GM19397 (cell line): Measurements from ENCODE around the gene TAS2R31.
"Not testable (repeated sequence)": the region's sequence is repeated elsewhere in the genome, so short reads cannot be mapped to it uniquely, and the experiment has no call there.

Source experiments
- ATAC-seq: cut with Tn5 transposase; IDR thresholded peaks from one replicate; pipeline ENCODE4 v1.9.1; 2021; ENCODE audit warnings: mild to moderate bottlenecking, moderate library complexity; ENCODE audit not compliant: unreplicated experiment

TAS2R31 gene

DNA sequence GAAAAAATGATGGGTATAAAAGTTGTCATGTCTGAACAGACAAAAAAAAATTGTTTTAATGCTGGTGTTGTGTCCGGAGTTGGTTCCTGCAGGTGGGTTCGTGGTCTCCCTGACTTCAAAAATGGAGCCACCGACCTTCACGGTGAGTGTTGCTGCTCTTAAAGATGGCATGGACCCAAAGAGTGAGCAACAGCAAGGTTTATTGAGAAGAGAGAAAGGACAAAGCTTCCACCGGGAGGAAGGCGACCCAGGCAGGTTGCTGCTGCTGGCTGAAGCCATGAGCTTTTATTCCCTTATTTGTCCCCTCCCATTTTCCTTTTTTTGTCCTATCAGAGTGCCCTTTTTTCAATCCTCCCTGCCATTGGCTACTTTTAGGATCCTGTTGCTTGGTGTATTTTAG, at the start of gene TAS2R31:
Gene TAS2R31, minus strand, starts transcription at position 101 of the 400 bp plus-strand sequence. Its CDS starts 72 bp downstream, at position 29.
- no peak for ATAC-seq

DNA sequence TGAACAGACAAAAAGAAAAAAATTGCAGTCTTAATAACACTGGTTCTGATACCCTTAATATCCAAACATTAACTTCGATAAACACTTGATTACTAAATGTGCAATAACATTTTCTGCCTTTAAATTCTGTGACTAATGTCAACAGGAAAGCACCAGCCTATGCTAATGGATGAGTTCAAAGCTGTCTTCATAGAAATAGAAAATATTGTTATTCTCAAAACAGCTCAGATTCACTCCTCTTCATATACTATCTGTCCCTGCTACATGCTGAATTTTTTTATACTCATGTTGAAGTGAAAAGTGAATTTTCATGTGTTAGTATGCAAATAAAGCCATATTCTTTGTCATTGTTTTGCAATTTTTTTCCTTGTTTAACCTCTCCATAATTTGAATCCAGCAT, 47.0 kb upstream of the TAS2R31 start:
- no peak for ATAC-seq

- ATAC-seq, result peak; percentile 55
Measured at GRCh38 chr12:11075642-11076041, 44.4 kb upstream of the TAS2R31 start.

GRCh38 chr12:11071414-11071813, 40.2 kb upstream of the TAS2R31 start:
- no peak for ATAC-seq

GRCh38 chr12:11070999-11071398, 39.8 kb upstream of the TAS2R31 start:
- no peak for ATAC-seq

- ATAC-seq, result no peak
Measured at GRCh38 chr12:11069854-11070365, 38.7 kb upstream of the TAS2R31 start.

GRCh38 chr12:11067514-11067913, 36.3 kb upstream of the TAS2R31 start:
- no peak for ATAC-seq

GRCh38 chr12:11062194-11062593, 31.0 kb upstream of the TAS2R31 start, which contains the start of gene TAS2R46:
TAS2R46 (minus strand) TSS chr12:11062294; CDS start chr12:11062294, 0 bp downstream.
- ATAC-seq, result not testable (repeated sequence)

- no peak for ATAC-seq
Measured at GRCh38 chr12:11059784-11060183, 28.6 kb upstream of the TAS2R31 start.

GRCh38 chr12:11059041-11059440, 27.8 kb upstream of the TAS2R31 start:
- no peak for ATAC-seq

GRCh38 chr12:11055306-11055705, 24.1 kb upstream of the TAS2R31 start:
- ATAC-seq, result no peak

GRCh38 chr12:11049806-11050531, 18.8 kb upstream of the TAS2R31 start:
- ATAC-seq, result not testable (repeated sequence)

DNA sequence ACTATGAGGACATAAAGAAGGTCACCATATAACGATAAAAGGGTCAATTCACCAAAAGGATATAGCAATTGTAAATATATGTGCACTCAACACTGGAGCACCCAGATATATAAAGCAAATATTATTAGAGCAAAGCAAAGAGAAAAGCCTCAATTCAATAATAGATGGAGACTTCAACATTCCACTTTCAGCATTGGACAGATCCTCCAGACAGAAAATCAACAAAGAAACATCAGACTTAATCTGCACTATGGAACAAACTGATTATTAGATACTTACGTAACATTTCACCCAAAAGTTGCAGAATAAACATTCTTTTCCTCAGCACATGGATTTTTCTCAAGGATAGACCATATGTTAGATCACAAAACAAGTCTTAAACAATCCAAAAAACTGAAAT, 10.2 kb upstream of the TAS2R31 start:
- not testable (repeated sequence) for ATAC-seq

GRCh38 chr12:11040162-11040561, 9.0 kb upstream of the TAS2R31 start:
- no peak for ATAC-seq

GRCh38 chr12:11039171-11039570, 8.0 kb upstream of the TAS2R31 start:
- no peak for ATAC-seq

DNA sequence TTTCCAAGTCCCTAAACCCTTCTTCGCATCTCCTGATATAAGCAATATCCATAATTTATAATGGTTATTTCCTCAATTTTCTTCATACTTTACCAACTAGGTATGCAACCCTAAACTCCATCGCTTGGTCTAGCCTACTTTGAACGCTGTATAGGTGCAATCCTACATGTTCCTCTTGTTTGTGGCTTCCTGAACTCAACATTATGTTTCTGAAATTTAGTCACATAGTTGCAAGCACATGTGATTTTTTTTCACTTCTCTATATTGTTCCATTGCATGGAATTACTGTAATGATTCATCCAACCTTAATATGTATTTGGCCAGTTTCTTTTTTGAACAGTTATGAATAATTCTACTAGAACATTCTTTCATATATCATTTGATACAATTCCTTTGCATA, 2.8 kb upstream of the TAS2R31 start:
- not testable (repeated sequence) for ATAC-seq

DNA sequence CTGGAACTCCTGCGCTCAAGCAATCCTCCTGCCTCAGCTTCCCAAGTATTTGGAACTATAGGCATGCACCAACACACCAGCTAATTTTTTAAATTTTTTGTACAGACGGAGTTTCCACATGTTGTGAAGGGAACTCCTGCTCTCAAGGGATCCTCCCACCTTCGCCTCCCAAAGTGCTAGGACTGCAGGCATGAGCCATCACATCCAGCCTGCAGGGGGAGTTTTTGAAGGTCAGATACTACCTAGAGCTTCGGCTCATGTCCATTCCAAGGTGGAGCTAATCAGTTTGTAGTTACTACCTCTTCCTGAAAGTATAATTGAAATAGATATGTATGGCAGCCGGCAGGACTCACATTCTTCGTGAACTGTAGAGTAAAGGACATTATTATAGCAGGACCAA, 5.1 kb downstream of the TAS2R31 start:
- no peak for ATAC-seq

- ATAC-seq, result no peak
Measured at GRCh38 chr12:11023387-11023786, 7.8 kb downstream of the TAS2R31 start.

DNA sequence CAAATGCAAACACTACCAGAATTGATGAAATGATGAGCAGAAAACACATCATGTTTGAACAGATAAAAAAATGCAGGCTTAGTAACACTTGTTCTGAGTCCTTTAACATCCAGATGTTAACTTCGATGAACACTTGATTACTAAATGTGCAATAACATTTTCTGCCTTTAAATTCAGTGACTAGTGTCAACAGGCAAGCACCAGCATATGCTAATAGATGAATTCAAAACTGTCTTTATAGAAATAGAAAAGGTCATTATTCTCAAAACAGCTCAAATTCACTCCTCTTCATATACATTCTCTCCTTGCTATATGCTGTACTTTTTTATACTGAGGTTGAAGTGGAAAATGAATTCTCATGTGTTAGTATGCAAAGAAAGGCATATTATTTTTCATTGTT, 8.7 kb downstream of the TAS2R31 start, which contains the start of gene TAS2R19:
Gene TAS2R19, minus strand, starts transcription at position 101 of the 400 bp plus-strand sequence. Its CDS starts 49 bp downstream, at position 52.
- ATAC-seq, result no peak

DNA sequence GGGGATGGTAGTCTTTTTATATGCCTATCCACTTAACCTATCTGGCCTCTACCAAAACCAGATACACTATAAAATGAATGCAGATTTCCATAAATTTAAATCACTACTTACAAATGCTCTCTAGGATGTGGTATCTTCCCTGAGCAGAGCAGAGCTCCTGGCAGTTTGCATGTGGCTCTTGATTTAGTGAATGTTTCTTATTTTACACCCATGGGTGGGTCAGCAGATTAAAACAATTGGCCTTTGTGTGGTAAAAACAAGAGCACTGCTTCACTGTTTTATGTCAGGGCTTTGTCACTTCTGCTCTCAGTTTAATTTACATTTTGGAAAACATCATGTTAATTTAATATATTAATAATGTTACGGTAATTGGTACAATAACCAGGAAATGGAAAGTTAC, 14.3 kb downstream of the TAS2R31 start:
- no peak for ATAC-seq

GRCh38 chr12:11015775-11016430, 15.3 kb downstream of the TAS2R31 start:
- no peak for ATAC-seq

GRCh38 chr12:11014234-11014633, 17.0 kb downstream of the TAS2R31 start:
- ATAC-seq, result no peak
